SK-N-MC (cell line): ENCODE results near the gene CYP2D6.
"Not testable (repeated sequence)": the region's sequence is repeated elsewhere in the genome, so short reads cannot be mapped to it uniquely, and the experiment has no call there.

Source experiments
- EZH2 ChIP-seq: fragments of 200-600 bp; sonication (generic); IDR thresholded peaks from one replicate; pipeline ENCODE4 v1.6.1; 2017; ENCODE audit warnings: antibody characterized with exemption
- POLR2AphosphoS5 ChIP-seq: IDR thresholded peaks from 2 replicates; pipeline ENCODE4 v1.6.1; 2012; ENCODE audit warnings: mild to moderate bottlenecking, low read depth, low read length, borderline replicate concordance

DNA sequence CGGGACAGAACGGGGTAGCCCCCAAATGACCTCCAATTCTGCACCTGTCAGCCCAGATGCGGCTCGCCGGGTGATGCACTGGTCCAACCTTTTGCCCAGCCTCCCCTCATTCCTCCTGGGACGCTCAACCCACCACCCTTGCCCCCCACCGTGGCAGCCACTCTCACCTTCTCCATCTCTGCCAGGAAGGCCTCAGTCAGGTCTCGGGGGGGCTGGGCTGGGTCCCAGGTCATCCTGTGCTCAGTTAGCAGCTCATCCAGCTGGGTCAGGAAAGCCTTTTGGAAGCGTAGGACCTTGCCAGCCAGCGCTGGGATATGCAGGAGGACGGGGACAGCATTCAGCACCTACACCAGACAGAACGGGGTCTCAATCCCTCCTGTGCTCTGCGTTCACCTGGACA is 2.6 kb downstream of the CYP2D6 start:
- TF ChIP-seq POLR2AphosphoS5, EZH2: not testable (repeated sequence)
